Activated naive CD4-positive, alpha-beta T cell treated with Interleukin-2 at 50 U/mL for 16 hours (primary cell): ENCODE data around the gene CPNE4.
"Not testable (repeated sequence)": the region's sequence is repeated elsewhere in the genome, so short reads cannot be mapped to it uniquely, and the experiment has no call there.

ENCODE experiments used
- DNase-seq: peaks from one replicate; pipeline ENCODE4 v3.0.0-alpha.2; 2020

CPNE4 gene

GRCh38 chr3:131518680-131519079, 516.1 kb downstream of the CPNE4 start:
- DNase-seq = no peak

DNA sequence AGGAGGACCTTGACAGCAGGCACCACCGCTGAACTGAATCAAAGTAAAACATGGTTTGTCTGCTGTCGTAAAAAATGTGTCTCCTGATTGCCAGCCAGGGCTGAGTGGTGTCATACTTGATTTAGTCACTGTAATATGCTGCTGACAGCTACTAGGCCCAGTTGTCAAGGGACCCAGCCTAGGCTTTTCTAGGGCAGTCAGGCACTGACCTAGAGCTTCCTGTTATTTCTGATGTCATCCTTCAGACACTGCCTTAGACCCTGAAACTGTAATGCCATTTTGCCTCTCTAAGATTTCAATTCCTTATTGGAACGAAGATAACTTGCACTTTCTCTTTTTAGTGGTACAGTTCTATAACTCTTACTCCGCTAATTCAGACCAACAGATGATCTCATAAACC, 529.4 kb downstream of the CPNE4 start:
- DNase-seq = no peak

- no peak for DNase-seq
Observed at GRCh38 chr3:131503320-131503635, 531.5 kb downstream of the CPNE4 start.

DNA sequence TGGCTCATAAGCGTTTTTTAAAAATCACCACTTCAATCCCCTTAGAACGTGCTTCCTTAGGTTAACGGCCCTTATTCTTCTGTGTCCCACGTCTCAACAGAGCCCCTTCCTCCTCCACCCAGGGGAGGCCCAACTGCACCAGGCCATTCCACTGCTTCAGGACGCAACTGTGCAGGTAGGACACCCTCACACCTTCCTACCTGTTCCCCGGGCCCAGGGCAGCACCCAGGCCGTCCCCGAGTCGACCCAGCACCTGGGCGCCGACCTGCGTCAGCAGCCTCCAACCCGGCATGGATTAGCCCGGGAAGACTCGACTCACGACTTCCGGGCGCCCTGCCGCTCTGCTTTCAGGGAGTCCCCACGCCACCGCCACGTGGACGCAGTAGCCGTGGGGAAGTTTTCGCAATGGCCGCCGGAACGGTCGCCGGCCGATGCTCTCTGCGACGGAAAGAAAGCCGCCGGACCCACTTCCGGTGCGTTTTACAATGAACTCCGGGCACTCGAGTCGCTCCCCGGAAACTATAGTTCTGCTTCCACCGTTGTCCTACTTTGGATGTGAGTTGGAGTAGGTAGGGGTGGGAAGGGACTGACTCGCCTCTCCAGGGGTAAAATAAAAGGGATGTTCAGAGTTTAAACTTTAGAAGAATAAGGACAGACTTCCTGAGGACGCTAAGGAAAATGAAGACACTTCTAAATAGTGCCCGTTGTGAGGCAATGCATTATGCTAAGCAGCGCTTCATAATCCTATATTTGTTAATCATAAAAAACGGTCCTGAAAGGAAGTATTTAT, 532.1 kb downstream of the CPNE4 start, which contains the start of gene MRPL3:
Gene MRPL3 (minus strand): TSS at position 442 of the 790 bp plus-strand sequence. CDS start 150 bp downstream, at position 292.
- DNase-seq = peak; percentile 86

DNA sequence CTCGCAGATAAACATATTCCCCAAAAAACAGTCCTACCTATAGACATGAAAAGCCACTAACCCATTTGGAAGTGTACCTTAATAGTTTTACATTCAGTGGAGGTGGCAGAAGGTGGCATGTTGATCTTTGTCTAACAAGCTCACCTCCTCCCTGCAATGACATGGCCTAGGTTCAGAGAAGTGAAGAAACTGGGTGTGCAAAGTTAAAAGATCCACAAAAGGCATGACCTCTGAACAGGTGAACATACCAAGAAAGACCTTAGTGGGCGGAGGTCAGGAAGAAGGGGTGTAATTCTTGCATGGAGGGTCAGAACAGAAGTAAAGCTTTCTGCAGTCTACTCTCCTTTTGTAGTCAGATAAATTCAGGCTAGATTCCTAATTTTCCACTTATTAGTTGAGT, 532.9 kb downstream of the CPNE4 start:
- no peak for DNase-seq

GRCh38 chr3:131494706-131495105, 540.1 kb downstream of the CPNE4 start:
- no peak for DNase-seq

DNA sequence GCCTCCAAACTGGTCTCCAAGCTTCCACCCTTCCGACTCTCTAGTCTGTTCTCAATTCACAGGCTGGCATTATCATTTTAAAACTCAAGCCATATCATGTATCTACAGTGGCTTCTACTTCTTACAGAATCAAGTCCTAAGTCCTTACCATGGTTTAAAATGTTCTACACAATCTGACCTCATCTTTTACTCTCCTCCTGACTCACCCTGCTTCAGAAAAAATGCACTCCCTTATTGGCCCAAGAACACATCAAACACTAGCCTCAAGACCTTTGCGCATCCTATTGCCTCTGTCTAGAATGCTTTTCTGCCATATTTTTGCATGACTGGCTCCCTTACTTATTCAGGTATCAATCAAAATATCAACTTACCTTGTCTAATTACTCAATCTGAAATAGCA, 543.0 kb downstream of the CPNE4 start:
- no peak for DNase-seq

DNA sequence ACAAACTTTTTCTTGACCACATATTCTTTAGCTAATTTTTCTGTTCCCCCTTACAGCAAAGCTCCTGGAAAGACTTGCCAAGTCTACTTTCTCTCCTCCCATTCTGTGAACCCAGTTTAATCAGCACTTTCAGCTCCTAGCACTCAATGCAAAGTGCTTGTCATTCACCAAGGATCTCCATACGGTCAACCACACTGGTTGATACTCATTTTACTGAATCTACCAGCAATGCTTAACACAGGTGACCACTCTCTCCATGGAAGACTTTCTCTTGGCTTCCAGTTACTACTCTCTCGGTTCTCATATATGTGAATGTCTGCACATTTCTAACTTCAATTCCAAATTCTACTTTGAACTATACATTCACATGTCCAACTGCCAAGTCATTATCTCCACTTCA, 543.7 kb downstream of the CPNE4 start:
- no peak for DNase-seq

GRCh38 chr3:131486545-131486944, 548.3 kb downstream of the CPNE4 start:
- DNase-seq = not testable (repeated sequence)

GRCh38 chr3:131485119-131485518, 549.7 kb downstream of the CPNE4 start:
- no peak for DNase-seq

DNA sequence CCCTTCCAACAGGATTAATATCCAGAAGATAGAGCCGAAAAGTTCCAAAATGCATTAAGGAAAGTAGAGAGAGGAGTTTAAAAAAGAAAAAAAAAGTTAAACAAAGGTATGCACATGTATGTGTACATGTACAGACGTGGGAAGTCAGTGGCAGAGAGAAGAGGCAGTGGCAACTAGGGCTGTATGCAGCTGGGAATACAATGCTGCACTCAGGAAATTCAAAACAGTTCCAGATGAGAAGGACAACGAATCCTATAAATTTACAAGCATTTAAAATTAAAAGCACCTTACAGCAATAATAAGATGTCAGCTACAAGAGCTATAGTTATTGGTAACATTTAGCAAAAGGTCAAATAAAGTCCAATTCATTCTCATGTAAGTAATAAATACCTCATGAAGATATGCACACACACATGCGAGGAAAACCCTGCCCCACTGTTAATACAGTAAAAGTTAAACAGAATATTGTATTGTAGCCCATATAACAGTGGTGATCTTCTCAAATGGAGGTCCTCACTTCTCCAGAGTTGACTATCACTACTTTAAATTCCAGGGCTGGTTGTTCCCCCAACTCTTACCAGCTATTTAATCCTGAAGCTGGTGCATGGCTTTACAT, 550.2 kb downstream of the CPNE4 start:
- DNase-seq = no peak
